HG03045 (cell line): ENCODE measurements around the gene YBX1.
"Not testable (repeated sequence)": the region's sequence is repeated elsewhere in the genome, so short reads cannot be mapped to it uniquely, and the experiment has no call there.

Experiments used
- ATAC-seq: cut with Tn5 transposase; IDR thresholded peaks from one replicate; pipeline ENCODE4 v1.9.1; 2021; ENCODE audit warnings: mild to moderate bottlenecking, moderate library complexity; ENCODE audit not compliant: unreplicated experiment

The YBX1 gene

DNA sequence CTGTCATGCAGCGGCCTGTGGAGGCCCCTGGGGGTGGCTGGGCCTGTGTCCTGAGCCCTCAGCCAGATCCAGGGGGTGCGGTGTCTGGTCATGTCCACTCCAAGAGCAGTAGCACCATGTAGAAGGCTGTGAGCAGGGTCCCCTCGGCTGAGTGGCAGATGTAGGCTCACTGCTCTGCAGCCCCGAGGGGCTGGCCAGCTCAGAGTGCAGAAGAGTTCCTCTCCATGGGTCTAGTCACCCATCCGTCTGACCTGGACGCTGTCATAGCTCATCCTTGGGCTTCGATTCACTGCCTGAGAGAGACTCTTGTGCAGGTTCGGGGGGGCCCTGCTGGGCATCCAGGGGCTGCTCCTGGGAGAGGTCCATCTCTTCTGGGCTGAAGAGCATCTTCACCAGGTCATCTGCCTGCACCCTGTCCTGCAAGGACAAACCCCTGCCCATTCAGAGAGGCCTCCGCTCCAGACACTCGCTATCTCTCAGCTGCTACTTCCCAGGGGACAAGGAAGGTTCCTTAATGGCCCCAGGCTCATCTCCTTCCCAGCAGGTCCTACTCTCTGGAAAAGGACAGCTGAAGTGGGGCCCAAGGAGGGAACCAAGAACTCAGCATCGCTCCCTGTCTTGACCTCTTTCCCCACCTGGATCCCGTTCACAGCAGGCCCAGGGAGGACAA lies 64.4 kb downstream of the YBX1 start:
- ATAC-seq = no peak

DNA sequence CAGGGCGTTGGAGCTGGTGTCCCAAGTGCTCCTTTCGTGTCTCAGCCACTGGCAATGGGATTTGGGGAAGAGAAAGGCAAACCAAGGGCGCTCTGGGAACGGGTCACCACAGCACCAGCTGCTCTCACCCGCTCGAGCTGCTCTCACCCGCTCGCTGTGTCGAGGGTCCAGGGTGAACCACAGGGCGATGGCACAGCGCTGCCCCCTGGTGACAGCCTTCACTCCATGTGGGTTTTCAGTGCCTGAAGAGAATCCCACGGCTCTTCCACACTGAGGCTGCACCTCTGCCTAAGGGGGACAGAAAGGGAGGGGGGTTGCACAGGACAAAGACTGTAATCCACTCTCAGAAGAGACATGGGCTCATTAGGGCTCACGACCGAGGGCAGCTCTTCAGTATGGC lies 64.9 kb downstream of the YBX1 start:
- ATAC-seq = no peak

- no peak for ATAC-seq
These were observed 65.8 kb downstream of the YBX1 start for GRCh38 chr1:42748021-42748420.

GRCh38 chr1:42748461-42749410 lies 66.5 kb downstream of the YBX1 start:
- ATAC-seq = no peak

GRCh38 chr1:42750041-42750440 lies 67.8 kb downstream of the YBX1 start:
- no peak for ATAC-seq

- ATAC-seq = not testable (repeated sequence)
These were observed 69.4 kb downstream of the YBX1 start for GRCh38 chr1:42751511-42752070.

DNA sequence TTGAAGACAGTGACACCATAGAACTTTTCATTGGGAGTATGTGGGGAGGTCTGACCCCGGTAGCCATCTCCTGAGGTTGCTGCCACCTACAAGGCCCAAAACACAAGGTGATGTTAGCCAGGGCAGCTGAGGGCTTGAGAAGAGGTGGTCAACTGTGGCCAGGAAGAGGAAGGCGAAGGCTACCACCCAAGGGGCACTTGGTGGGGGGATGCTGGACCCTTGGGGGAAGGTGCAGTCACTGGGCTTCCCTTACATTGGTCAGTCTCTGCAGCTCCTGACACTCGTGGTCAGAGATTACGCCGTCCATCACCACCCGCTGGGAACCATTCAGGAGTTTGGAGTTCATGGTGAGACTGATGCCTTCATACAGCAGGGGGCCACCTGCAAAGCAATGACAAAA lies 70.1 kb downstream of the YBX1 start:
- no peak for ATAC-seq

GRCh38 chr1:42753070-42753469 lies 70.9 kb downstream of the YBX1 start:
- no peak for ATAC-seq
